H1 (cell line): ENCODE measurements around the gene MRPS34.

ENCODE experiments used
- BCL11A ChIP-seq, 2 experiments: IDR thresholded peaks; one replicate each; pipeline ENCODE4 v1.6.1; 2011; ENCODE audit warnings: low read depth in 2 of 2, low read length in 2 of 2, mild to moderate bottlenecking in 2 of 2
- EZH2 ChIP-seq: fragments of 200-600 bp; sonication (generic); IDR thresholded peaks from 2 replicates; pipeline ENCODE4 v1.7.1; 2012; ENCODE audit warnings: low read depth, mild to moderate bottlenecking, moderate library complexity, low read length, inconsistent platforms; ENCODE audit not compliant: severe bottlenecking
- HDAC6 ChIP-seq: IDR thresholded peaks from one replicate; pipeline ENCODE4 v1.7.1; 2012; ENCODE audit warnings: low read depth, mild to moderate bottlenecking, inconsistent platforms, low read length, moderate library complexity
- MAFK ChIP-seq: IDR thresholded peaks from 2 replicates; pipeline ENCODE4 v1.6.1; 2012; ENCODE audit warnings: low read depth, mild to moderate bottlenecking, improper control_type of control experiment, low read length
- POLR2A ChIP-seq, 2 experiments: IDR thresholded peaks; 1 replicate in 1 of 2; 2 replicates in 1 of 2; pipeline ENCODE4 v1.6.1; 2011; ENCODE audit warnings: low read depth in 2 of 2, low read length in 2 of 2, mild to moderate bottlenecking in 2 of 2; ENCODE audit errors: control extremely low read depth in 1 of 2
- POLR2AphosphoS5 ChIP-seq: IDR thresholded peaks from 2 replicates; pipeline ENCODE4 v1.6.1; 2011; ENCODE audit warnings: low read depth, low read length
- TBP ChIP-seq: IDR thresholded peaks from 2 replicates; pipeline ENCODE4 v1.6.1; 2011; ENCODE audit warnings: low read depth, low read length, improper control_type of control experiment
- TF ChIP-seq, protein P1 (sequence below), 3 experiments: IDR thresholded peaks; 1 replicate in 2 of 3; 2 replicates in 1 of 3; pipeline versions ENCODE4 v1.5.1 to v1.6.1; 2011; ENCODE audit warnings: low read length in 3 of 3, mild to moderate bottlenecking in 3 of 3, inconsistent platforms in 2 of 3, low read depth in 1 of 3, moderate library complexity in 1 of 3; ENCODE audit not compliant: insufficient read depth in 1 of 3; ENCODE audit errors: control extremely low read depth in 1 of 3
- TF ChIP-seq, protein P2 (sequence below): IDR thresholded peaks from 2 replicates; pipeline ENCODE4 v1.6.1; 2011; ENCODE audit warnings: low read length, improper control_type of control experiment
- TF ChIP-seq, protein P3 (sequence below): IDR thresholded peaks from 2 replicates; pipeline ENCODE4 v1.6.1; 2012; ENCODE audit warnings: inconsistent platforms

DNA sequence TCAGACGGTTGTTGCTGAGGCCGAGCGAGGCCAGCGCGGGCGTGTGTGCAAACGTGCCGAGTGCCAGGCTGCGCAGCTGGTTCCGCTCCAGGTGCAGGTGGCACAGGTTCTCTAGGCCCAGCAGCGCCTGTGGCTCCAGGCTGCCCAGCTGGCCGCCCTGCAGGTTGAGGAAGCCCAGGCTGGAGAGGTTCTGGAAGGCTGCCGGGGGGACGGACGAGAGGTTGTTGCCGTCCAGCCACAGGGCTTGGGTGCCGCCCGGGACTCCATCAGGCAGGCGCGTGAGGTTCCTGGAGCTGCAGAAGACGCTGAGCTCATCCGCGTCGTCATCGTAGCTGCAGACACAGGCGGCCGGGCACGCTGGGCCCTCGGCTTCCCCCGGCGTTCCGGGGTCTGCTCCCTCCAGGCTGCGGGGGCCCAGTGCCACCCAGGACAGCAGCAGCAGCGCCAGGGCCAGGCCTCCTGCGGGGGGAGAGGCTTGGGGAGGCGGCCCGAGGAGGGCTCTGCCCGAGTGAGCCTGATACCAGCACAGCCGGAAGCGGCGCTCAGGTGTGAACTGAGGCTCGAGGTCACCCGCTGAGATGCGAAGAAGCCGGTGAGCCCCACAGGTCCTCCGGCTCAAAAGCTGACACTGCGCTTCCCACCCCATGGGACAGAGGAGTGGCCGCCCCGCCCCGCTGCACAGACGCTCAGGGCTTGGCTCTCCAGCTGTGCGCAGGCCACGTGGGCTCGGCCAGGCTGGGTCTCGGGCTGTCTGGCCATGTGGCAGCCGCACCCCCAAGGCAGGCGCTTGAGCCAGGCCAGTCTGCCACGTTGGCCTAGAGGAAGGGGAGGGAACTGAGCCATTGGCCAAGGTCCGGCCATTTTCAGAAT, 19.2 kb upstream of the MRPS34 start:
- TF ChIP-seq, protein P1, sequence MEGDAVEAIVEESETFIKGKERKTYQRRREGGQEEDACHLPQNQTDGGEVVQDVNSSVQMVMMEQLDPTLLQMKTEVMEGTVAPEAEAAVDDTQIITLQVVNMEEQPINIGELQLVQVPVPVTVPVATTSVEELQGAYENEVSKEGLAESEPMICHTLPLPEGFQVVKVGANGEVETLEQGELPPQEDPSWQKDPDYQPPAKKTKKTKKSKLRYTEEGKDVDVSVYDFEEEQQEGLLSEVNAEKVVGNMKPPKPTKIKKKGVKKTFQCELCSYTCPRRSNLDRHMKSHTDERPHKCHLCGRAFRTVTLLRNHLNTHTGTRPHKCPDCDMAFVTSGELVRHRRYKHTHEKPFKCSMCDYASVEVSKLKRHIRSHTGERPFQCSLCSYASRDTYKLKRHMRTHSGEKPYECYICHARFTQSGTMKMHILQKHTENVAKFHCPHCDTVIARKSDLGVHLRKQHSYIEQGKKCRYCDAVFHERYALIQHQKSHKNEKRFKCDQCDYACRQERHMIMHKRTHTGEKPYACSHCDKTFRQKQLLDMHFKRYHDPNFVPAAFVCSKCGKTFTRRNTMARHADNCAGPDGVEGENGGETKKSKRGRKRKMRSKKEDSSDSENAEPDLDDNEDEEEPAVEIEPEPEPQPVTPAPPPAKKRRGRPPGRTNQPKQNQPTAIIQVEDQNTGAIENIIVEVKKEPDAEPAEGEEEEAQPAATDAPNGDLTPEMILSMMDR (IDR thresholded peaks at IDR 0.05; ENCODE audit: control extremely low read depth in 1 of 3, insufficient read depth in 1 of 3, low read depth in 1 of 3, low read length in 3 of 3): no peak
- TF ChIP-seq HDAC6 (no peak), POLR2A (IDR thresholded peaks at IDR 0.05; ENCODE audit: control extremely low read depth in 1 of 2, low read depth in 2 of 2, low read length in 2 of 2) (no peak), POLR2AphosphoS5 (no peak), TBP (no peak), EZH2 (no peak), BCL11A (IDR thresholded peaks at IDR 0.05; ENCODE audit: low read depth in 2 of 2, low read length in 2 of 2) (no peak), MAFK (no peak)
- TF ChIP-seq, protein P2, sequence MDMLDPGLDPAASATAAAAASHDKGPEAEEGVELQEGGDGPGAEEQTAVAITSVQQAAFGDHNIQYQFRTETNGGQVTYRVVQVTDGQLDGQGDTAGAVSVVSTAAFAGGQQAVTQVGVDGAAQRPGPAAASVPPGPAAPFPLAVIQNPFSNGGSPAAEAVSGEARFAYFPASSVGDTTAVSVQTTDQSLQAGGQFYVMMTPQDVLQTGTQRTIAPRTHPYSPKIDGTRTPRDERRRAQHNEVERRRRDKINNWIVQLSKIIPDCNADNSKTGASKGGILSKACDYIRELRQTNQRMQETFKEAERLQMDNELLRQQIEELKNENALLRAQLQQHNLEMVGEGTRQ: no peak
- TF ChIP-seq, protein P3, sequence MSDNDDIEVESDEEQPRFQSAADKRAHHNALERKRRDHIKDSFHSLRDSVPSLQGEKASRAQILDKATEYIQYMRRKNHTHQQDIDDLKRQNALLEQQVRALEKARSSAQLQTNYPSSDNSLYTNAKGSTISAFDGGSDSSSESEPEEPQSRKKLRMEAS: no peak
